ENCODE results near the gene CRABP2. TPM values are rescaled to one million over a fixed set of nuclear protein-coding genes. Genes with fewer than 3 reads are reported as not detected.

The CRABP2 gene
- total and polyA plus RNA-seq, 2 of the 13 experiments (the other 11 are each of a cell fraction or from before 2014, with no cell fraction given) = 0.40 to 0.60 TPM

GRCh38 chr1:156751757-156752481 lies 46.5 kb upstream of the CRABP2 start:
- Histone ChIP-seq H3K27ac (ENCODE audit: extremely low read length, insufficient read depth, low read length) (peak overlapping the region; percentile 100), H3K27me3 (ENCODE audit: control insufficient read depth in 1 of 2, insufficient read depth in 2 of 2, low read length in 2 of 2) (no peaks in the 10 kb centered on the region; a peak in 1 of 5 replicates), H3K4me1 (ENCODE audit: insufficient read depth, low read length) (peaks cover 37% of the 10 kb centered on the region), H3K4me3 (replicated peaks in 1 of 3; ENCODE audit: insufficient read depth in 1 of 3, low read depth in 2 of 3, low read length in 3 of 3) (peak overlapping the region; percentile 83 to 90 (median 87)), H3K4me2 (ENCODE audit: low read depth, low read length) (peak overlapping the region; percentile 88), H3K9ac (ENCODE audit: insufficient read depth, low read depth, low read length) (peak overlapping the region; percentile 95), H4K20me1 (ENCODE audit: insufficient read depth, low read length) (0 out of 2 replicates have a peak, but pooled peaks cover under 1% of the 10 kb centered on the region), H3K79me2 (ENCODE audit: insufficient read depth, low read length) (peaks cover 51% of the 10 kb centered on the region), H2AFZ (ENCODE audit: low read length) (no peak overlapping the region), H3K9me3 (ENCODE audit: low read length) (no peaks in the 10 kb centered on the region), H3K36me3 (replicated peaks in 1 of 2; ENCODE audit: control insufficient read depth in 1 of 2, insufficient read depth in 2 of 2, low read length in 2 of 2) (no peaks in the 10 kb centered on the region)
- ChIA-PET POLR2A (interaction anchor here (0.6 to 4.5 kb wide), 11 partner anchors 9 to 243 kb away, joined by 3 to 67 read pairs (median 4); partner anchors contain the start of genes ISG20L2, METTL25B, MRPL24 and PRCC), CTCF (ENCODE audit: low intra/inter-chr PET ratio, low total read pairs) (no interaction called here)
- in situ Hi-C loops (cut with HindIII; ENCODE audit: extremely low pct_ligation_motif_present, low pct_unique_long_range_greater_than_20kb) = no loop called here
- FAIRE-seq (peak; percentile 43), ATAC-seq (peak; percentile 73), DNase-seq (ENCODE audit: low spot score) (peak; percentile 90)
- 0% methylated on average over 25 of the region's 68 CpGs for WGBS (ENCODE audit: low lambda C conversion rate)
- intact Hi-C loops (cut with micrococcal nuclease; ENCODE audit: unreplicated experiment) = loop anchor here (1.0 kb wide), 1 partner anchor 15 kb away; the partner anchor contains the start of gene PRCC
- BruUV-seq (replicated peaks) = no TSS peak
- TF ChIP-seq, protein P1, sequence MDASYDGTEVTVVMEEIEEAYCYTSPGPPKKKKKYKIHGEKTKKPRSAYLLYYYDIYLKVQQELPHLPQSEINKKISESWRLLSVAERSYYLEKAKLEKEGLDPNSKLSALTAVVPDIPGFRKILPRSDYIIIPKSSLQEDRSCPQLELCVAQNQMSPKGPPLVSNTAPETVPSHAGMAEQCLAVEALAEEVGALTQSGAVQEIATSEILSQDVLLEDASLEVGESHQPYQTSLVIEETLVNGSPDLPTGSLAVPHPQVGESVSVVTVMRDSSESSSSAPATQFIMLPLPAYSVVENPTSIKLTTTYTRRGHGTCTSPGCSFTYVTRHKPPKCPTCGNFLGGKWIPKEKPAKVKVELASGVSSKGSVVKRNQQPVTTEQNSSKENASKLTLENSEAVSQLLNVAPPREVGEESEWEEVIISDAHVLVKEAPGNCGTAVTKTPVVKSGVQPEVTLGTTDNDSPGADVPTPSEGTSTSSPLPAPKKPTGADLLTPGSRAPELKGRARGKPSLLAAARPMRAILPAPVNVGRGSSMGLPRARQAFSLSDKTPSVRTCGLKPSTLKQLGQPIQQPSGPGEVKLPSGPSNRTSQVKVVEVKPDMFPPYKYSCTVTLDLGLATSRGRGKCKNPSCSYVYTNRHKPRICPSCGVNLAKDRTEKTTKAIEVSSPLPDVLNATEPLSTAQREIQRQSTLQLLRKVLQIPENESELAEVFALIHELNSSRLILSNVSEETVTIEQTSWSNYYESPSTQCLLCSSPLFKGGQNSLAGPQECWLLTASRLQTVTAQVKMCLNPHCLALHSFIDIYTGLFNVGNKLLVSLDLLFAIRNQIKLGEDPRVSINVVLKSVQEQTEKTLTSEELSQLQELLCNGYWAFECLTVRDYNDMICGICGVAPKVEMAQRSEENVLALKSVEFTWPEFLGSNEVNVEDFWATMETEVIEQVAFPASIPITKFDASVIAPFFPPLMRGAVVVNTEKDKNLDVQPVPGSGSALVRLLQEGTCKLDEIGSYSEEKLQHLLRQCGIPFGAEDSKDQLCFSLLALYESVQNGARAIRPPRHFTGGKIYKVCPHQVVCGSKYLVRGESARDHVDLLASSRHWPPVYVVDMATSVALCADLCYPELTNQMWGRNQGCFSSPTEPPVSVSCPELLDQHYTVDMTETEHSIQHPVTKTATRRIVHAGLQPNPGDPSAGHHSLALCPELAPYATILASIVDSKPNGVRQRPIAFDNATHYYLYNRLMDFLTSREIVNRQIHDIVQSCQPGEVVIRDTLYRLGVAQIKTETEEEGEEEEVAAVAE (CRISPR knock-in tag; IDR thresholded peaks at IDR 0.05; ENCODE audit: borderline replicate concordance) = peak; percentile 67; the same call in 1 of the 2 replicates
- TF ChIP-seq ZNF547 (CRISPR knock-in tag; IDR thresholded peaks at IDR 0.05) = peak; percentile 42; the same call in 1 of the 2 replicates
- peak; percentile 73 for TF ChIP-seq KDM2A (CRISPR knock-in tag; IDR thresholded peaks at IDR 0.05; ENCODE audit: borderline replicate concordance, low read depth)
- no peak for TF ChIP-seq ZBED4 (CRISPR knock-in tag; IDR thresholded peaks at IDR 0.05; ENCODE audit: borderline replicate concordance)
- no peak for TF ChIP-seq CEBPB (IDR thresholded peaks at IDR 0.05; ENCODE audit: borderline replicate concordance, low read depth, low read length)
- no peak for TF ChIP-seq ZNF597 (CRISPR knock-in tag; IDR thresholded peaks at IDR 0.05)
- peak; percentile 92; the same call in 2 of the 3 replicates for TF ChIP-seq MXI1 (IDR thresholded peaks at IDR 0.05; ENCODE audit: borderline replicate concordance, low read depth, low read length)
- TF ChIP-seq PPARG (CRISPR knock-in tag; conservative IDR thresholded peaks at IDR 0.05) = 0 out of 2 replicates have a peak, but pooled peaks have one; percentile 29
- TF ChIP-seq, protein P2, sequence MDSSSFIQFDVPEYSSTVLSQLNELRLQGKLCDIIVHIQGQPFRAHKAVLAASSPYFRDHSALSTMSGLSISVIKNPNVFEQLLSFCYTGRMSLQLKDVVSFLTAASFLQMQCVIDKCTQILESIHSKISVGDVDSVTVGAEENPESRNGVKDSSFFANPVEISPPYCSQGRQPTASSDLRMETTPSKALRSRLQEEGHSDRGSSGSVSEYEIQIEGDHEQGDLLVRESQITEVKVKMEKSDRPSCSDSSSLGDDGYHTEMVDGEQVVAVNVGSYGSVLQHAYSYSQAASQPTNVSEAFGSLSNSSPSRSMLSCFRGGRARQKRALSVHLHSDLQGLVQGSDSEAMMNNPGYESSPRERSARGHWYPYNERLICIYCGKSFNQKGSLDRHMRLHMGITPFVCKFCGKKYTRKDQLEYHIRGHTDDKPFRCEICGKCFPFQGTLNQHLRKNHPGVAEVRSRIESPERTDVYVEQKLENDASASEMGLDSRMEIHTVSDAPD (CRISPR knock-in tag; IDR thresholded peaks at IDR 0.05) = 0 out of 2 replicates have a peak, but pooled peaks have one; percentile 34
- TF ChIP-seq TEAD3 (CRISPR knock-in tag; optimal IDR thresholded peaks at IDR 0.05; ENCODE audit: borderline replicate concordance) = peak; percentile 33
- peak; percentile 30; the same call in 1 of the 2 replicates for TF ChIP-seq RXRB (CRISPR knock-in tag; IDR thresholded peaks at IDR 0.05; ENCODE audit: borderline replicate concordance)
